Measurements from ENCODE around the gene TMEM53. TPM values are rescaled to one million over a fixed set of nuclear protein-coding genes. Genes with fewer than 3 reads are reported as not detected.

Gene TMEM53
- total RNA-seq, 1 donor from 2014 or later = 13.9 TPM

DNA sequence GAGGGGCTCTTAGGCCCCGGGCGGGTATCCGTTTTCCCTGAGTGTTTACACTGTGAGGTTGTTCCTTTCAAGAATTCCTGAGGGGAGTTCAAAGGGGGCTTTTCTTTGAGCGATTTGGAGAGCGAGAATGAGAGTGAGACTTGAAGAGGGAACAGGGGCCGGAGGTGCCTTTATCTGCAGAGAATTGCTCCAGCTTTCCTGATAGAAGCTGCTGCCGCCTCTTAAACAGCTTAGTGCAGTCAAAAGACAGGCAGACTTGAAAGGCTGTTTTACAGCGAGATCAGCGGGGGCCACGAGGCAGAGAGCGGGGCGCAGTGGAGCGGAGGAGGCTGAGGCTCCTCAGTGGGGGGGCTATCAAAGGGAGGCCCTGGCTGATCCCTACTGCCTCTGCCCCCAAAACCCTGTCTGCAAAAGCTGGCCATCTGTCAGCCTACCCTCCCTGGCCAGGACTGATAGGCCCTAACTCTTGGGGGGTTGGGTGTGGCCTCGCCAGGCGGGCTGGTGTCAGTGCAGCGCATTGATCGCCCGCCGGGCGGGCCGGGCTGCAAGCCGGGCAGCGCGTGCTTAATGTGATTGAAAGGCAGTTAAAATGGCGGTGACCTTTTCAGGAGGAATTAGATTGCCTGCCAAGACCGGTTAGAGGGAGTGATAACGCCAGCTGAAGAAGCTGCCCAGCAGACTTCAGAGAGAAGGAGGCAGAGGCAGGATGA, 36.4 kb downstream of the TMEM53 start:
- peaks cover 96% of the 10 kb centered on the region for H3K36me3 ChIP-seq
- TF ChIP-seq, protein P1, sequence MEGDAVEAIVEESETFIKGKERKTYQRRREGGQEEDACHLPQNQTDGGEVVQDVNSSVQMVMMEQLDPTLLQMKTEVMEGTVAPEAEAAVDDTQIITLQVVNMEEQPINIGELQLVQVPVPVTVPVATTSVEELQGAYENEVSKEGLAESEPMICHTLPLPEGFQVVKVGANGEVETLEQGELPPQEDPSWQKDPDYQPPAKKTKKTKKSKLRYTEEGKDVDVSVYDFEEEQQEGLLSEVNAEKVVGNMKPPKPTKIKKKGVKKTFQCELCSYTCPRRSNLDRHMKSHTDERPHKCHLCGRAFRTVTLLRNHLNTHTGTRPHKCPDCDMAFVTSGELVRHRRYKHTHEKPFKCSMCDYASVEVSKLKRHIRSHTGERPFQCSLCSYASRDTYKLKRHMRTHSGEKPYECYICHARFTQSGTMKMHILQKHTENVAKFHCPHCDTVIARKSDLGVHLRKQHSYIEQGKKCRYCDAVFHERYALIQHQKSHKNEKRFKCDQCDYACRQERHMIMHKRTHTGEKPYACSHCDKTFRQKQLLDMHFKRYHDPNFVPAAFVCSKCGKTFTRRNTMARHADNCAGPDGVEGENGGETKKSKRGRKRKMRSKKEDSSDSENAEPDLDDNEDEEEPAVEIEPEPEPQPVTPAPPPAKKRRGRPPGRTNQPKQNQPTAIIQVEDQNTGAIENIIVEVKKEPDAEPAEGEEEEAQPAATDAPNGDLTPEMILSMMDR (IDR thresholded peaks at IDR 0.05) = no peak
- intact Hi-C loops (cut with DNase I) = no loop called here
- H3K27ac ChIP-seq = no peak overlapping the region
- H3K27me3 ChIP-seq = no peaks in the 10 kb centered on the region
- no peaks in the 10 kb centered on the region for H3K9me3 ChIP-seq
- H3K4me3 ChIP-seq = no peak overlapping the region
- peaks cover 15% of the 10 kb centered on the region for H3K4me1 ChIP-seq
- ATAC-seq (no peak), DNase-seq (no peak)

DNA sequence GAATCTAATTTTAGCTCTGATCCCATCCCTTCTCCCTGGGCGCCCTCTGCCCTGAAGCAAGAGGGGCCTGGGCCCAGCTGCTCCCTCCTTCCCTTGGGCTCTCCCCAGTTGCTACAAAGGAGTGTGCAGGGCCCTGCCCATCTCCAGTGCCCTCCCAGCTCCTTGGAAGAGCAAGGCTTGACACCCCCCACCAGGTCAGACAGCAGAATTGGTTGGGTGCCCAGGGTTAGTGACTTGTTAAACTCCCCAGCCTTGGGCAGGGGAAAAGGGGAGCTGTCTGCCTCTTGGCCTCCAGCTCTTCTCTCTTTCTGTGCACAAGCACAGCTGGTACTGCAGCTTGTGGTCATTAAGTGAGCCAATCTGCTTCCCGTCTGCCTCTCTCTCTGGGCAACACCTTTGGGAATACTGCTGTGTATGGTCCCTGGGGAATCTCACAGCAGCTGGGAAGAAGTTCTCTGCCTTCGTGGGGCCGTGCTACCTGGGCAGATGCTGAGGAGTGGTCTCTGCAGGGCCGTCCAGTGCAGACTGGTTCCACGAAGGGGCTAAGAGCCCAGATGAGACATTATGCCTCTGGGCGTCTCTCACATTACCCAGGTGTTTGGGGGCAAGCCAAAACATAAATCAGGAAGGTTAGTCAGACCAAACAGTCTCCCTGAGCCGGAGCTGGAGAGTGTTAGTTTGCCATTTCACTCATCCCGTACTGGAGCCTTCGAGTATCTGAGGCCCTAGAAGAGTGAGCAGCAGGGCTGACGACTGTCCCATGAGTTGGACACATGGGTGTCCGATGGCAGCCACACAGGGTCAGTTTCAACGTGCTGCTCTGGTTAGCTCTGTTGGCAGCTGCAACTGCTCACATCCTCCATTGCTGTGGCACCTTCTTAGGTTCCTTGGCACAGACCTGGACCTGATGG, 37.3 kb downstream of the TMEM53 start:
- Histone ChIP-seq H3K9me3 (no peaks in the 10 kb centered on the region), H3K27ac (no peak overlapping the region), H3K36me3 (peaks cover 88% of the 10 kb centered on the region), H3K4me1 (peaks cover 19% of the 10 kb centered on the region), H3K4me3 (no peak overlapping the region), H3K27me3 (no peaks in the 10 kb centered on the region)
- ATAC-seq = no peak
- intact Hi-C loops (cut with DNase I) = no loop called here
- no peak for DNase-seq
- TF ChIP-seq, protein P1 (IDR thresholded peaks at IDR 0.05) = no peak

- no peak for DNase-seq
- no peaks in the 10 kb centered on the region for H3K27me3 ChIP-seq
- peaks cover 19% of the 10 kb centered on the region for H3K4me1 ChIP-seq
- TF ChIP-seq, protein P1 (IDR thresholded peaks at IDR 0.05) = no peak
- H3K36me3 ChIP-seq = peaks cover 80% of the 10 kb centered on the region
- ATAC-seq = no peak
- H3K9me3 ChIP-seq = no peaks in the 10 kb centered on the region
- H3K4me3 ChIP-seq = no peak overlapping the region
- intact Hi-C loops (cut with DNase I) = no loop called here
- H3K27ac ChIP-seq = no peak overlapping the region
These were observed 38.1 kb downstream of the TMEM53 start for GRCh38 chr1:44636083-44636687.

DNA sequence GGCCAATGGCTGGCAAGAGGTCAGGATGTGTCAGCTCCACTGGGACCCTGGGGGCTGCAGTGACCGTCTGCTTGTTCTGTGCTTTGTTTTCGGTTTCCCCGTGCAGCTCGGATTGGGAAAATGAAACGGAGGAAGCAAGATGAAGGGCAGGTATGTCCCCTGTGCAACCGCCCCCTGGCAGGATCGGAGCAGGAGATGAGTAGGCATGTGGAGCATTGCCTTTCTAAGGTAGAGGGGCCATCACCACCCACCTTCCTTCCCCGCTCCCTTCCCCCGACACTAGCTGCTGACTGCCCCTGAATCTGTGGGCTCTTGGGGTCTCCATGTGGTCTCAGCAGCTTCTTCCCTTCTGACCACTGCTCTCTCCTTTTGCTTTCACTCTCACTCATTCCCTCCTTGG, 38.8 kb downstream of the TMEM53 start:
- DNase-seq = no peak
- ATAC-seq = no peak
- intact Hi-C loops (cut with DNase I) = no loop called here
- Histone ChIP-seq H3K9me3 (no peaks in the 10 kb centered on the region), H3K4me1 (peaks cover 19% of the 10 kb centered on the region), H3K4me3 (no peak overlapping the region), H3K27ac (no peak overlapping the region), H3K36me3 (peaks cover 73% of the 10 kb centered on the region), H3K27me3 (no peaks in the 10 kb centered on the region)
- TF ChIP-seq, protein P1 (IDR thresholded peaks at IDR 0.05) = no peak

- TF ChIP-seq, protein P1 (IDR thresholded peaks at IDR 0.05) = no peak
- Histone ChIP-seq H3K4me1 (peaks cover 19% of the 10 kb centered on the region), H3K36me3 (peaks cover 65% of the 10 kb centered on the region), H3K9me3 (no peaks in the 10 kb centered on the region), H3K4me3 (no peak overlapping the region), H3K27me3 (no peaks in the 10 kb centered on the region), H3K27ac (no peak overlapping the region)
- ATAC-seq (no peak), DNase-seq (no peak)
- intact Hi-C loops (cut with DNase I) = no loop called here
These were observed 39.6 kb downstream of the TMEM53 start for GRCh38 chr1:44634606-44635189.

All from upper lobe of right lung (tissue), 1 donor.